ENCODE measurements around the gene NPTX1. TPM values are rescaled to one million over a fixed set of nuclear protein-coding genes. Genes with fewer than 3 reads are reported as not detected.

NPTX1 gene
- total RNA-seq, 3 donors from 2014 or later (not counting 1 experiment from before 2014, with no cell fraction given), result 1.0 to 2.2 (median 2.2) TPM

DNA sequence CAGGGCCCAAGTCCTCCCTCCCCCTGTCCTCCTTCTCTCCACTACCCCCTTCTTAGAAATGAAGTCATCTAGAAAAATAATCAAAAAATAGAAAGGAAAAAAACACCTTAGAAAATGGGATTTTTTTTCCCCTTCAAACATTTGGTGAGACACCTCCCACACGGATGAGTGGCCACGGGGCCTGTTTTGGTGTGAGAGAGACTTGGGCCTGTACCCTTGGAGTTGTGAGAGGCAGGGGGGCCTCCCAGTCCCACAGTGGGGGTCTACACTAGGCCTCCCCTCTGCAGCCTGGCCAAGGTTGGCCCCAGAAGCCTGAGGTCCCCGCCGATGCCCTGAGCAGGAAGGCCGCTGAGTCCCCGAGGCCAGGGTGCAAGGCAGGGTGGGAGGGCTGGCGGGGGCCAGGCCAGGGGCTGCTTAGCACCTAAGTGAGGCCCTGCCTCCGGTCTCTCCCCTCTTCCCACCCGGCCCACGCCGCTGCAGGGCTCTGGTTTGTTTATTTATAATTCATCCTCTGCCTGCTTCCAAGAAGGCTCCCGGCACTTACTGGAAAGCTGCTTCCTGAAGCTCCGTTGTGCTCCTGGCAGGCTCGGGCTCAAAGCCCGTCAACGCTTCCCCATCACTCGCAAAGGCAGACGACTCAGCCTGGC is 26.4 kb downstream of the NPTX1 start:
- Histone ChIP-seq H3K9me3 (ENCODE audit: control insufficient read depth, insufficient read depth, low read length) (no peaks in the 10 kb centered on the region), H3K36me3 (ENCODE audit: control insufficient read depth, insufficient read depth, low read length) (no peaks in the 10 kb centered on the region), H3K4me1 (ENCODE audit: control insufficient read depth, insufficient read depth, low read length) (peaks cover 7% of the 10 kb centered on the region), H3K27me3 (ENCODE audit: control insufficient read depth, insufficient read depth, low read length) (no peaks in the 10 kb centered on the region), H3K27ac (ENCODE audit: low read length) (no peak overlapping the region), H3K4me3 (ENCODE audit: low read length) (no peak overlapping the region)
- H3K4me1 Mint-ChIP-seq, result peaks cover 12 to 14% of the 10 kb centered on the region in 2 donors
- DNase-seq, result no peak
- H3K27me3 Mint-ChIP-seq (ENCODE audit: low read depth in 2 of 2), result no peaks in the 10 kb centered on the region
- H3K27ac Mint-ChIP-seq, result no peak overlapping the region
- no peaks in the 10 kb centered on the region for H3K36me3 Mint-ChIP-seq
- TF ChIP-seq, protein P1, sequence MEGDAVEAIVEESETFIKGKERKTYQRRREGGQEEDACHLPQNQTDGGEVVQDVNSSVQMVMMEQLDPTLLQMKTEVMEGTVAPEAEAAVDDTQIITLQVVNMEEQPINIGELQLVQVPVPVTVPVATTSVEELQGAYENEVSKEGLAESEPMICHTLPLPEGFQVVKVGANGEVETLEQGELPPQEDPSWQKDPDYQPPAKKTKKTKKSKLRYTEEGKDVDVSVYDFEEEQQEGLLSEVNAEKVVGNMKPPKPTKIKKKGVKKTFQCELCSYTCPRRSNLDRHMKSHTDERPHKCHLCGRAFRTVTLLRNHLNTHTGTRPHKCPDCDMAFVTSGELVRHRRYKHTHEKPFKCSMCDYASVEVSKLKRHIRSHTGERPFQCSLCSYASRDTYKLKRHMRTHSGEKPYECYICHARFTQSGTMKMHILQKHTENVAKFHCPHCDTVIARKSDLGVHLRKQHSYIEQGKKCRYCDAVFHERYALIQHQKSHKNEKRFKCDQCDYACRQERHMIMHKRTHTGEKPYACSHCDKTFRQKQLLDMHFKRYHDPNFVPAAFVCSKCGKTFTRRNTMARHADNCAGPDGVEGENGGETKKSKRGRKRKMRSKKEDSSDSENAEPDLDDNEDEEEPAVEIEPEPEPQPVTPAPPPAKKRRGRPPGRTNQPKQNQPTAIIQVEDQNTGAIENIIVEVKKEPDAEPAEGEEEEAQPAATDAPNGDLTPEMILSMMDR (IDR thresholded peaks at IDR 0.05), result no peak
- 84% methylated on average over 18 of the region's 18 CpGs for WGBS (ENCODE audit: insufficient coverage)
- intact Hi-C loops (cut with micrococcal nuclease), result no loop called here
- H3K4me3 Mint-ChIP-seq, result no peak overlapping the region
- H3K9me3 Mint-ChIP-seq, result no peaks in the 10 kb centered on the region
- ATAC-seq, result no peak

DNA sequence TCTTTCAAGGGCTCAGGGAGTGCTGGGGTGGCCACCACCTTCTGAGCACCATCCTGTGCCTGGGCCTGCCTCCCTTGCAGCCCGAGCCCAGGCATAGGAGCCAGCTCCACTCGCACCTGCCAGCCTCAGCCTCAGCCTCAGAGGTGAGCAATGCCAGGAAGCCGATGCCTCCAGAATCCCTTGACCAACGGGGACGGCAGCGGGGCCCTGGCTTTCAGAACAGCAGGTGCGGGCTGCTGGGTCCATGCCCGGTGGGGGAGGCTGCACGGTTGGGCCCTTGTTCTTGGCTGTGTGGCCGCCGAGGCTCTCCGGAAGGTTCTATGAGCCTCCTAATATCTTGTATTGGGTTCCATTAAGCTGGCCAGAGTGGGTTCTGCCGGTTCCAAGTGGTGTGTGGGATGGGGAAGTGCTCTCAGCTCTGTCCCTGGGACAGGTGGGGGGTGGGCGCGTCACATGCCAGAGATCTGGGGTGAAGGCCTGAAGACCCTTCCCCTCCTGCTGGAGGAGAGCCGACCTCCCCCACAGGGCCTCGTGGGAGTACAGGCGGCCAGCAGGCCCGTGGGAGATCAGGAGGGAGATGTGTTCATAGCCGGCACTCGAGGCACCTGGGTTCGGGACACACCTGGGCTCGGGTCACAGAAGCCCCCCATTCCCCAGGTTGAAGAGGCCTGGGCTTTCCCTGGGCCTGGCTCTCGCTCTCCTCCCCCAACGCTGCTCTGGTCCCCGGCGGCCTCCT is 27.0 kb downstream of the NPTX1 start:
- no peaks in the 10 kb centered on the region for H3K36me3 ChIP-seq (ENCODE audit: control insufficient read depth, insufficient read depth, low read length)
- Mint-ChIP-seq H3K4me3 (no peak overlapping the region), H3K9me3 (no peaks in the 10 kb centered on the region), H3K27ac (no peak overlapping the region), H3K36me3 (no peaks in the 10 kb centered on the region), H3K27me3 (ENCODE audit: low read depth in 2 of 2) (no peaks in the 10 kb centered on the region), H3K4me1 (peaks cover 10 to 12% of the 10 kb centered on the region in 2 donors)
- H3K4me3 ChIP-seq (ENCODE audit: low read length), result no peak overlapping the region
- no peaks in the 10 kb centered on the region for H3K27me3 ChIP-seq (ENCODE audit: control insufficient read depth, insufficient read depth, low read length)
- ATAC-seq (no peak), DNase-seq (no peak)
- WGBS (ENCODE audit: insufficient coverage), result 88% methylated on average over 27 of the region's 27 CpGs
- TF ChIP-seq, protein P1 (IDR thresholded peaks at IDR 0.05), result no peak
- H3K4me1 ChIP-seq (ENCODE audit: control insufficient read depth, insufficient read depth, low read length), result peaks cover 7% of the 10 kb centered on the region
- no peak overlapping the region for H3K27ac ChIP-seq (ENCODE audit: low read length)
- intact Hi-C loops (cut with micrococcal nuclease), result no loop called here
- H3K9me3 ChIP-seq (ENCODE audit: control insufficient read depth, insufficient read depth, low read length), result no peaks in the 10 kb centered on the region

DNA sequence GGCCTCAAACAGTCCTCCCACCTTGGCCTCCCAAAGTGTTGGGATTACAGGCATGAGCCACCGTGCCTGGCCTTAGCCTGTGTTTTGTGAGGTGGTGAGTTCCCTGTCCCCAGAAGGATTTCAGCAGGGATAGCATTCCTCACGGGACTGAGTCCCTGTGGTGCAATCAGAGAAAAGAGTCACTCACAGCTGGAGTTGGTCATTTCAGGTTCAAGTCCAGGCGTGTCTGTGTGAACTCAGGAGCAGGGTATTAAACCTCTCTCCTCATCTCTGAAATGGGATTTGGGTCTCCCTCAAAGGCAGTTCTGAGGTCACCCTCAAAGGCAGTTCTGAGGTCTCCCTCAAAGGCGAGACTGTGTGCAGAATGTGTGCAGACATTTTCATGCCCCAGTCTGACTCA is 28.6 kb downstream of the NPTX1 start:
- Histone ChIP-seq H3K4me3 (ENCODE audit: low read length) (no peak overlapping the region), H3K27me3 (ENCODE audit: control insufficient read depth, insufficient read depth, low read length) (no peaks in the 10 kb centered on the region), H3K4me1 (ENCODE audit: control insufficient read depth, insufficient read depth, low read length) (no peaks in the 10 kb centered on the region), H3K9me3 (ENCODE audit: control insufficient read depth, insufficient read depth, low read length) (no peaks in the 10 kb centered on the region), H3K36me3 (ENCODE audit: control insufficient read depth, insufficient read depth, low read length) (no peaks in the 10 kb centered on the region), H3K27ac (ENCODE audit: low read length) (no peak overlapping the region)
- no peak for ATAC-seq
- Mint-ChIP-seq H3K4me3 (no peak overlapping the region), H3K27me3 (ENCODE audit: low read depth in 2 of 2) (no peaks in the 10 kb centered on the region), H3K4me1 (peaks cover 0 to 3% of the 10 kb centered on the region in 2 donors), H3K27ac (no peak overlapping the region), H3K36me3 (no peaks in the 10 kb centered on the region), H3K9me3 (no peaks in the 10 kb centered on the region)
- WGBS (ENCODE audit: insufficient coverage), result 89% methylated on average over 4 of the region's 4 CpGs
- no peak for DNase-seq
- intact Hi-C loops (cut with micrococcal nuclease), result no loop called here
- TF ChIP-seq, protein P1 (IDR thresholded peaks at IDR 0.05), result no peak
